NCI-H2171 treated with DMSO at 0.1 percent for 48 hours (cell line): ENCODE results near the gene JPT2.

Experiments
- DNase-seq: peaks from one replicate; lab custom pipeline; 2025; lab: John Stamatoyannopoulos, UW

JPT2 gene

GRCh38 chr16:1651974-1652312, 26.1 kb upstream of the JPT2 start:
- no peak for DNase-seq

- no peak for DNase-seq
Observed at GRCh38 chr16:1653023-1653422, 25.1 kb upstream of the JPT2 start.

- no peak for DNase-seq
Observed at GRCh38 chr16:1654505-1655268, 23.4 kb upstream of the JPT2 start.

- DNase-seq = no peak
Observed at GRCh38 chr16:1655269-1655807, 22.7 kb upstream of the JPT2 start.

GRCh38 chr16:1655909-1656807, 21.9 kb upstream of the JPT2 start:
- DNase-seq = no peak

- no peak for DNase-seq
Observed at GRCh38 chr16:1656808-1657617, 21.1 kb upstream of the JPT2 start.

- DNase-seq = no peak
Observed at GRCh38 chr16:1657841-1658240, 20.2 kb upstream of the JPT2 start.

GRCh38 chr16:1659031-1659430, 19.0 kb upstream of the JPT2 start:
- DNase-seq = no peak

- no peak for DNase-seq
Observed at GRCh38 chr16:1661826-1662225, 16.3 kb upstream of the JPT2 start.

- DNase-seq = no peak
Observed at GRCh38 chr16:1662543-1662942, 15.5 kb upstream of the JPT2 start.

- no peak for DNase-seq
Observed at GRCh38 chr16:1665829-1666228, 12.2 kb upstream of the JPT2 start.

GRCh38 chr16:1666316-1666715, 11.8 kb upstream of the JPT2 start:
- no peak for DNase-seq

- DNase-seq = no peak
Observed at GRCh38 chr16:1667271-1667670, 10.8 kb upstream of the JPT2 start.

GRCh38 chr16:1667916-1668315, 10.2 kb upstream of the JPT2 start:
- DNase-seq = no peak

- no peak for DNase-seq
Observed at GRCh38 chr16:1668612-1669319, 9.3 kb upstream of the JPT2 start.

GRCh38 chr16:1669698-1670097, 8.4 kb upstream of the JPT2 start:
- no peak for DNase-seq

GRCh38 chr16:1670371-1670770, 7.7 kb upstream of the JPT2 start:
- DNase-seq = no peak

GRCh38 chr16:1670866-1671265, 7.2 kb upstream of the JPT2 start:
- no peak for DNase-seq

GRCh38 chr16:1673424-1674151, 4.5 kb upstream of the JPT2 start:
- no peak for DNase-seq

GRCh38 chr16:1674306-1674705, 3.8 kb upstream of the JPT2 start:
- DNase-seq = no peak
